IMR-90 (cell line): ENCODE data around the gene SLC43A2. TPM values are rescaled to one million over a fixed set of nuclear protein-coding genes. Genes with fewer than 3 reads are reported as not detected.

ENCODE experiments used
- ATAC-seq: fragments of 200-7000 bp; cut with Tn5 transposase; 2 replicates; pipeline ENCODE4 v1.9.1; 2020; ENCODE audit warnings: low read depth, mild to moderate bottlenecking, moderate library complexity
- BruUV-seq: library from RNA; stranded (reverse); fragments of 400-500 nt; replicated peaks from 2 replicates; lab custom pipeline; 2021; lab: Mats Ljungman, UMichigan
- CTCF ChIA-PET: fragments of 300-600 bp; formaldehyde crosslinking; extraction: SDS; loops from one replicate; lab custom pipeline; 2021; ENCODE audit warnings: antibody characterized with exemption; lab: Yijun Ruan, JAX
- POLR2A ChIA-PET: fragments of 300-600 bp; sonication (Branson Sonifier 250); formaldehyde crosslinking; loops from one replicate; lab custom pipeline; 2022; ENCODE audit warnings: antibody characterized with exemption; ENCODE audit not compliant: unreplicated experiment; lab: Charles Lee
- DNase-seq: peaks from one replicate; pipeline ENCODE4 v3.0.0; 2013
- H2AFZ ChIP-seq: replicated peaks from 2 replicates; pipeline ENCODE3; 2013; ENCODE audit warnings: low read length, mild to moderate bottlenecking; ENCODE audit not compliant: poor library complexity
- H2AK5ac ChIP-seq: 2 replicates; pipeline ENCODE4 v1.6.1; 2013; ENCODE audit warnings: low read depth, low read length, inconsistent platforms
- H2AK9ac ChIP-seq: replicated peaks from 2 replicates; pipeline ENCODE3; 2013; ENCODE audit warnings: mild to moderate bottlenecking, low read depth, low read length, moderate library complexity; ENCODE audit not compliant: poor library complexity
- H2BK120ac ChIP-seq: 2 replicates; pipeline ENCODE4 v1.6.1; 2013; ENCODE audit warnings: low read depth, low read length, inconsistent platforms
- H2BK15ac ChIP-seq: 3 replicates; pipeline ENCODE4 v1.6.1; 2013; ENCODE audit warnings: low read depth, low read length, inconsistent platforms
- H2BK20ac ChIP-seq: 2 replicates; pipeline ENCODE4 v1.6.1; 2013; ENCODE audit warnings: low read depth, mild to moderate bottlenecking, inconsistent platforms, low read length, moderate library complexity
- H2BK5ac ChIP-seq: 2 replicates; pipeline ENCODE4 v1.6.1; 2013; ENCODE audit warnings: mild to moderate bottlenecking, low read depth, low read length, inconsistent platforms; ENCODE audit not compliant: poor library complexity, severe bottlenecking
- H3K14ac ChIP-seq: replicated peaks from 2 replicates; pipeline ENCODE4 v1.6.1; 2013; ENCODE audit warnings: low read depth, low read length, inconsistent platforms
- H3K18ac ChIP-seq: 2 replicates; pipeline ENCODE4 v1.6.1; 2013; ENCODE audit warnings: low read depth, low read length, control low read depth
- H3K23ac ChIP-seq: 2 replicates; pipeline ENCODE4 v1.6.1; 2013; ENCODE audit warnings: low read depth, low read length, inconsistent platforms
- H3K27ac ChIP-seq: 2 replicates; pipeline ENCODE4 v1.5.1; 2013; ENCODE audit warnings: mild to moderate bottlenecking, control low read depth, low read length; ENCODE audit not compliant: insufficient read depth
- H3K27me3 ChIP-seq: 2 replicates; pipeline ENCODE4 v1.6.1; 2013; ENCODE audit warnings: low read length; ENCODE audit not compliant: control insufficient read depth, insufficient read depth
- H3K36me3 ChIP-seq: 2 replicates; pipeline ENCODE4 v1.6.1; 2013; ENCODE audit warnings: low read length, mixed read lengths; ENCODE audit not compliant: control insufficient read depth, insufficient read depth
- H3K4ac ChIP-seq: 2 replicates; pipeline ENCODE4 v1.6.1; 2013; ENCODE audit warnings: low read depth, low read length, inconsistent platforms
- H3K4me1 ChIP-seq: 2 replicates; pipeline ENCODE4 v1.6.1; 2013; ENCODE audit warnings: low read length, mixed read lengths; ENCODE audit not compliant: control insufficient read depth, insufficient read depth
- H3K4me2 ChIP-seq: 2 replicates; pipeline ENCODE4 v1.6.1; 2013; ENCODE audit warnings: low read depth, mild to moderate bottlenecking, control low read depth, low read length, moderate library complexity
- H3K4me3 ChIP-seq: 2 replicates; pipeline ENCODE4 v1.5.1; 2013; ENCODE audit warnings: low read depth, mild to moderate bottlenecking, control low read depth, low read length, moderate library complexity; ENCODE audit not compliant: insufficient read depth
- H3K56ac ChIP-seq: 2 replicates; pipeline ENCODE4 v1.6.1; 2013; ENCODE audit warnings: low read length, inconsistent platforms; ENCODE audit not compliant: insufficient read depth; ENCODE audit errors: extremely low read depth
- H3K79me1 ChIP-seq, 2 experiments: 2 replicates each; pipeline ENCODE4 v1.6.1; 2013; ENCODE audit warnings: low read length in 2 of 2, inconsistent platforms in 1 of 2, low read depth in 1 of 2
- H3K9ac ChIP-seq: 2 replicates; pipeline ENCODE4 v1.6.1; 2013; ENCODE audit warnings: low read depth, low read length, control low read depth
- H3K9me1 ChIP-seq: 2 replicates; pipeline ENCODE4 v1.6.1; 2013; ENCODE audit warnings: low read length, inconsistent platforms; ENCODE audit not compliant: insufficient read depth
- H3K9me3 ChIP-seq: 2 replicates; pipeline ENCODE4 v1.6.1; 2013; ENCODE audit warnings: low read length; ENCODE audit not compliant: control insufficient read depth, insufficient read depth
- H4K20me1 ChIP-seq: 2 replicates; pipeline ENCODE4 v1.6.1; 2013; ENCODE audit warnings: low read length, inconsistent platforms; ENCODE audit not compliant: insufficient read depth
- H4K5ac ChIP-seq: 2 replicates; pipeline ENCODE4 v1.6.1; 2013; ENCODE audit warnings: mild to moderate bottlenecking, low read depth, low read length, control low read depth
- H4K8ac ChIP-seq, 2 experiments: 2 replicates each; pipeline ENCODE4 v1.6.1; 2013; ENCODE audit warnings: low read depth in 2 of 2, low read length in 2 of 2, control low read depth in 1 of 2, inconsistent platforms in 1 of 2
- H4K91ac ChIP-seq: 2 replicates; pipeline ENCODE4 v1.6.1; 2013; ENCODE audit warnings: low read depth, low read length, inconsistent platforms; ENCODE audit not compliant: insufficient read depth
- BHLHE40 ChIP-seq: fragments of 150-350 bp; IDR thresholded peaks from 2 replicates; pipeline ENCODE4 v1.6.1; 2016; ENCODE audit warnings: mild to moderate bottlenecking, low read depth, low read length
- CEBPB ChIP-seq: IDR thresholded peaks from 2 replicates; pipeline ENCODE4 v1.6.1; 2012; ENCODE audit warnings: low read depth, low read length, improper control_type of control experiment
- CHD1 ChIP-seq: IDR thresholded peaks from 2 replicates; pipeline ENCODE4 v1.6.1; 2012; ENCODE audit warnings: low read depth, low read length, improper control_type of control experiment
- FOS ChIP-seq: fragments of 150-350 bp; IDR thresholded peaks from 2 replicates; pipeline ENCODE4 v1.6.1; 2016; ENCODE audit warnings: low read depth, low read length
- MAFK ChIP-seq: IDR thresholded peaks from 2 replicates; pipeline ENCODE4 v1.6.1; 2012; ENCODE audit warnings: low read depth, low read length, improper control_type of control experiment
- MAZ ChIP-seq: IDR thresholded peaks from 2 replicates; pipeline ENCODE4 v1.6.1; 2012; ENCODE audit warnings: low read depth, mild to moderate bottlenecking, low read length, improper control_type of control experiment, moderate library complexity, borderline replicate concordance
- MXI1 ChIP-seq: IDR thresholded peaks from 2 replicates; pipeline ENCODE4 v1.6.1; 2012; ENCODE audit warnings: low read depth, mild to moderate bottlenecking, low read length, moderate library complexity, borderline replicate concordance
- POLR2A ChIP-seq: IDR thresholded peaks from 2 replicates; pipeline ENCODE4 v1.6.1; 2012; ENCODE audit warnings: mild to moderate bottlenecking, low read depth, low read length
- RAD21 ChIP-seq: IDR thresholded peaks from 2 replicates; pipeline ENCODE4 v1.6.1; 2012; ENCODE audit warnings: low read length, improper control_type of control experiment
- RCOR1 ChIP-seq: IDR thresholded peaks from 2 replicates; pipeline ENCODE4 v1.6.1; 2012; ENCODE audit warnings: mild to moderate bottlenecking, low read length, improper control_type of control experiment; ENCODE audit not compliant: insufficient replicate concordance
- RFX5 ChIP-seq: IDR thresholded peaks from 2 replicates; pipeline ENCODE4 v1.8.0; 2012; ENCODE audit warnings: low read depth, mild to moderate bottlenecking, low read length, moderate library complexity
- SMC3 ChIP-seq: fragments of 150-350 bp; IDR thresholded peaks from 2 replicates; pipeline ENCODE4 v1.6.1; 2016; ENCODE audit warnings: low read depth, mild to moderate bottlenecking, antibody characterized with exemption, low read length, moderate library complexity
- WGBS, 2 experiments: methylation state at CpG; one replicate each; pipeline versions ENCODE4 v1.1.5 to v1.1.7; 2013; ENCODE audit warnings: missing lambda C conversion rate in 2 of 2; ENCODE audit not compliant: insufficient read length in 1 of 2; ENCODE audit errors: extremely low coverage in 2 of 2; 5-methylcytosine and 5-hydroxymethylcytosine counted together
- dilution Hi-C: fragments of 300-500 bp; cut with HindIII; formaldehyde crosslinking; loops from one replicate; pipeline ENCODE4 v1.14.3; 2018; ENCODE audit warnings: low sequenced_read_pairs; ENCODE audit not compliant: unreplicated experiment
- in situ Hi-C: fragments of 300-500 bp; cut with MboI; formaldehyde crosslinking; loops from 3 replicates; pipeline ENCODE4 v1.14.3; 2019; ENCODE audit warnings: low sequenced_read_pairs, inconsistent platforms, mixed read lengths
- intact Hi-C: fragments of 100-400 bp; cut with micrococcal nuclease; formaldehyde crosslinking; loops from 2 replicates; pipeline ENCODE4 v1.10.0; 2022
- polyA plus RNA-seq, 3 experiments: library from polyadenylated mRNA; depleted of rRNA; stranded (reverse); fragments of >200 nt; gene quantifications; 2 replicates each; pipeline ENCODE4 v1.2.3, GENCODE V29; 2012; ENCODE audit warnings: low replicate concordance in 1 of 3
- total RNA-seq: library from RNA; depleted of rRNA; stranded (reverse); fragments of >200 nt; gene quantifications from 2 replicates; pipeline ENCODE4 v1.2.3, GENCODE V29; 2012
- TF ChIP-seq, protein P1 (sequence below): conservative IDR thresholded peaks from 2 replicates; pipeline ENCODE4 v1.5.1; 2012; ENCODE audit warnings: mild to moderate bottlenecking, low read depth, low read length, improper control_type of control experiment

The SLC43A2 gene
- total and polyA plus RNA-seq, 2 of the 4 experiments (the other 2 are of a cell fraction): 3.8 to 9.0 TPM

DNA sequence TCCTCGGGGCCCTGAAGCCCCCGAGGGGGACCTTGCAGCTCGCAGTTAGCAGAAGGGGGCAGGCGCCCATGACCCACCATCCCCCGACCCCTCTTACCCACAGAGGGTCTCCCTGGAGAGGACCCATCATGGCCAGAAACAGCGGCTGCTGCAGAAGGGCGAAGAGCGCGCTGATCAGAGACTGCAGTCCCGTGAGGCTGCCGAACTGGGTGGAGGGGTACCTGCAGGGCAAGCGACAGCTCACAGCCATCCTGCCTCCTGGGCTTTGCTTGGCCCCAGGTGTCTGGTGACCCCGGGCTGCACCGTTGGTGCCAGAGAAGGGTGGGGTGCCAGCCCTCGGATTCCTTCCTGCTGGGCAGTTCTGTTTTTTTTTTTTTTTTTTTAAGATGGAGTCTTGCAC lies 52.1 kb downstream of the SLC43A2 start:
- in situ Hi-C loops: loop anchor here (5.0 kb wide), 1 partner anchor 71 kb away; the partner anchor contains the start of genes RILP and SCARF1
- POLR2A ChIA-PET: interaction anchor here (0.8 kb wide), 1 partner anchor 140 kb away, joined by 18 read pairs; no protein-coding TSS in a partner anchor
- no peaks in the 10 kb centered on the region for H3K79me1 ChIP-seq
- no peak overlapping the region for H3K9ac ChIP-seq
- no peak overlapping the region for H2BK5ac ChIP-seq
- H3K36me3 ChIP-seq: no peaks in the 10 kb centered on the region
- ATAC-seq (no peak), DNase-seq (no peak)
- H3K9me3 ChIP-seq: no peaks in the 10 kb centered on the region
- H4K8ac ChIP-seq: peak overlapping the region in 1 of 2 experiments; percentile 9; a peak in 1 of 4 replicates
- peak overlapping the region; percentile 88; the same call in 2 of the 3 replicates for H2BK15ac ChIP-seq
- H2AK5ac ChIP-seq: peak overlapping the region; percentile 33
- H3K18ac ChIP-seq: no peak overlapping the region
- no peak overlapping the region for H3K4me2 ChIP-seq
- peak overlapping the region; percentile 70 for H2AK9ac ChIP-seq
- intact Hi-C loops: loop anchor here (5.0 to 10.0 kb wide), 2 partner anchors 208 to 456 kb away; partner anchors contain the start of gene DPH1
- H4K91ac ChIP-seq: 0 out of 2 replicates have a peak overlapping the region, but pooled peaks have one; percentile 62
- dilution Hi-C loops: no loop called here
- H3K56ac ChIP-seq: no peak overlapping the region
- 0 out of 2 replicates have a peak, but pooled peaks cover 2% of the 10 kb centered on the region for H3K9me1 ChIP-seq
- H3K4me1 ChIP-seq: peaks cover 15% of the 10 kb centered on the region
- no peaks in the 10 kb centered on the region for H3K27me3 ChIP-seq
- no peak overlapping the region for H3K4me3 ChIP-seq
- H4K5ac ChIP-seq: no peak overlapping the region
- H2AFZ ChIP-seq: no peak overlapping the region
- WGBS, 2 experiments: no CpG with 5 or more reads among the region's 15 CpGs
- no peak overlapping the region for H3K14ac ChIP-seq
- no peak overlapping the region for H3K23ac ChIP-seq
- CTCF ChIA-PET: interaction anchor here (1.6 kb wide), 1 partner anchor 72 kb away, joined by 7 read pairs; the partner anchor contains the start of gene RILP
- no peak overlapping the region; the same call in 1 of the 2 replicates for H2BK20ac ChIP-seq
- 0 out of 2 replicates have a peak overlapping the region, but pooled peaks have one; percentile 22 for H2BK120ac ChIP-seq
- H3K27ac ChIP-seq: no peak overlapping the region
- H4K20me1 ChIP-seq: no peaks in the 10 kb centered on the region
- BruUV-seq: no TSS peak
- no peak for TF ChIP-seq POLR2A
- TF ChIP-seq, protein P1, sequence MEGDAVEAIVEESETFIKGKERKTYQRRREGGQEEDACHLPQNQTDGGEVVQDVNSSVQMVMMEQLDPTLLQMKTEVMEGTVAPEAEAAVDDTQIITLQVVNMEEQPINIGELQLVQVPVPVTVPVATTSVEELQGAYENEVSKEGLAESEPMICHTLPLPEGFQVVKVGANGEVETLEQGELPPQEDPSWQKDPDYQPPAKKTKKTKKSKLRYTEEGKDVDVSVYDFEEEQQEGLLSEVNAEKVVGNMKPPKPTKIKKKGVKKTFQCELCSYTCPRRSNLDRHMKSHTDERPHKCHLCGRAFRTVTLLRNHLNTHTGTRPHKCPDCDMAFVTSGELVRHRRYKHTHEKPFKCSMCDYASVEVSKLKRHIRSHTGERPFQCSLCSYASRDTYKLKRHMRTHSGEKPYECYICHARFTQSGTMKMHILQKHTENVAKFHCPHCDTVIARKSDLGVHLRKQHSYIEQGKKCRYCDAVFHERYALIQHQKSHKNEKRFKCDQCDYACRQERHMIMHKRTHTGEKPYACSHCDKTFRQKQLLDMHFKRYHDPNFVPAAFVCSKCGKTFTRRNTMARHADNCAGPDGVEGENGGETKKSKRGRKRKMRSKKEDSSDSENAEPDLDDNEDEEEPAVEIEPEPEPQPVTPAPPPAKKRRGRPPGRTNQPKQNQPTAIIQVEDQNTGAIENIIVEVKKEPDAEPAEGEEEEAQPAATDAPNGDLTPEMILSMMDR: no peak
- no peak for TF ChIP-seq CEBPB
- TF ChIP-seq CHD1: no peak
- TF ChIP-seq MXI1: no peak
- TF ChIP-seq MAZ: no peak
- TF ChIP-seq RFX5: no peak
- TF ChIP-seq SMC3: no peak
- no peak for TF ChIP-seq BHLHE40
- no peak for TF ChIP-seq FOS
- TF ChIP-seq RCOR1: no peak
- no peak for TF ChIP-seq MAFK
- TF ChIP-seq RAD21: no peak
- H3K4ac ChIP-seq: peak overlapping the region; percentile 36
